Epithelial cell of esophagus (primary cell): ENCODE measurements around the gene COQ9.
"Not testable (repeated sequence)": the region's sequence is repeated elsewhere in the genome, so short reads cannot be mapped to it uniquely, and the experiment has no call there.

ENCODE experiments used
- DNase-seq: peaks from one replicate; pipeline ENCODE4 v3.0.0; 2010; ENCODE audit warnings: low read depth
- H3K4me3 ChIP-seq: 2 replicates; pipeline ENCODE4 v1.5.1; 2011; ENCODE audit warnings: mild to moderate bottlenecking, low read length, control low read depth
- CTCF ChIP-seq: IDR thresholded peaks from 2 replicates; pipeline ENCODE4 v1.5.1; 2011; ENCODE audit warnings: low read depth, mild to moderate bottlenecking, low read length, control low read depth, inconsistent platforms; ENCODE audit not compliant: insufficient read depth; ENCODE audit errors: missing control alignments

COQ9 gene

DNA sequence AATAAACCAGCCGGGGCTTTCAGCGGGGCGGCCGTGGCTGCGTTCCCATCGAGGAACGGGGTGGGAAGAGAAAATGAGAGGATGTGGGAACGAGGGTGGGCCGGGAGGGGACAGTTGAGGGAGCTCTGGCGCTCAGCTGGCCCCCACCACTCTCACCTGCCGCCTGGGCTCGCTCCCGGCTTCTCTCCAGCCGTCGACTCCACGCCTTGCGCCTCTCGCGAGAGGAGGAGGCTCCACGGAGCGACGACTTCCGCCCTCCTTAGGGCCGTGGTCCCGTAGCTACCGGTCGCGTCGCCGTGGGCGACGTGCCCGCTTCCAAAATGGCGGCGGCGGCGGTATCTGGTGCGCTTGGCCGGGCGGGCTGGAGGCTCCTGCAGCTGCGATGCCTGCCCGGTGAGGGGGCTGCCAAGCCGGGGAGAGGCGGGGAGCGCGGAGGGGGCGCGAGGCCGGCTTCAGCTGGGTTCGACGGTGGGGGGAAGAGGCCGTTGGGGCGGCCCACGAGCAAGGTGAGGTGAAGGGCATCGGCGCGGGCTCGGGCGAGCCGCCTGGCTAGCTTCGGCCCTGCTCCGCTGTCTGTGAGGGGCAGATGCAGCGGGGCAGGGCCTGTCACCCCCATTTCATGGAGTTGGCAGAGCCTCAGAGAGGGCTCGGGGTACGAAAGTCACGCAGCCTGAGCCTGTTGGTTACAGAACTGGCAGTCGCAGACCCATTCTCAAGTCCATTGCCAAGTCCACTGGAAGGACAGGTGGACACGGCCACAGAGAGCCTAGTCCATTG lies at the start of gene COQ9, which contains the start of gene CIAPIN1:
TSS of gene COQ9 (plus strand) at position 294 of the 777 bp plus-strand sequence. CDS start at position 321, 27 bp downstream.
TSS of gene CIAPIN1 (minus strand) at position 200 of the 777 bp plus-strand sequence. CDS start 6,457 bp downstream, outside the sequence.
- peak; percentile 96 for DNase-seq
- H3K4me3 ChIP-seq, result peak within 1 kb of the TSS; percentile 97
- no peak for TF ChIP-seq CTCF

DNA sequence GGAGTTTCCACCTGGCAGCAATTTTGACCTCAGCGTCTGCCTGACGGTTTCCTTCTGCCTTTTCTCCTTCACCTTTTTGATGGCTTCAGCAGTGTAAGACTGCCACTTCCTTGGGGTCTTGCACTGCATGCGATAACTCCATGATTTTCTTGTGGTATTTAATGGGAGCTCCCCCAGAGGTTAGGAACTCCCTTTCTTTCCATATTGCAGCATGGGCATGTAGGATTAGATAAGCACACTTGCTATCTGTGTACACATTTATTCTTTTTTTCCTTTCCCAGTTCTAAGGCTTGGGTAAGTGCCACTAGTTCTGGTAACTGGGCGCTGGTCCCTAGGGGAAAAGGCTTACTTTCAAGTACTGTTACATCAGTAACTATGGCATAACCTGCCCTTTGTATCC lies 49.8 kb upstream of the COQ9 start:
- DNase-seq, H3K4me3 ChIP-seq: not testable (repeated sequence)

DNA sequence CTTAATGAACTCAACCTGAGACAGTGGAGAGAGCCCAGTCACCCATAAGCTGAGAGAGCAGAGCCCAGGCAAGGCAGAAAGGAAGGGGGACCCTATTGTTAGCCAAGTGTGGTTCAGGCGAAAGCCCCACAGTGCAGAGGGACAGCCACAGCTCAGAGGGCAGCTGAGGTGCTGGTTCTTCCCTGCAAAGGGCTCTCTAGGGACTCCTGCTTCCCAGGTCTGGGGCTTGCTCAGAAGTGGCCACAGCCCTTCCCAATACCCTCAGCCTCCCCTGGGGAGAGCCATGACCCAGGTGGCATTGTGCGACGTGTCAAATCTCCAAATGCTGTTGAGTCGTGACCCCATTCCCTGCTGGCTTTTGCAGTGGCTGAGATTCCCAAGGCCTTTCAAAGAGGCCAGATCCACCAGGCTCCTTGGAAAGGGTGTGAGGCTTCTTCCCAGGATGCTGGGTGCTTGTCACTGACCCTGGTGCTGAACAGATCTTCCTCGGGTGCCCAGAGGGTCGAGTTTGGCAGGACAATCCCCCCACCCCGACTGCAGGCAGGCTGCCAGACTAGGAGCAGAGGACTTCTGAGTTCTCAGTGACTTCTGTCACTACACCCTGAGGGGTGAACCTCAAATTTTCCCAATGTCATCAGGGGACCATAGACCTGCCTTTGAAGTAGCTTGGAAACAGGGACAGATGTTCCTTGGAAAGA lies 45.2 kb upstream of the COQ9 start:
- H3K4me3 ChIP-seq, result no peak overlapping the region
- no peak for TF ChIP-seq CTCF
- no peak for DNase-seq

- TF ChIP-seq CTCF, result no peak
Observed at GRCh38 chr16:57403965-57404817, 43.1 kb upstream of the COQ9 start, which contains the start of gene CCL17. TSS of gene CCL17 (plus strand) at chr16:57404767. CDS start at chr16:57413933, 9,166 bp downstream.

GRCh38 chr16:57405097-57405496 lies 42.2 kb upstream of the COQ9 start:
- DNase-seq, result no peak
- TF ChIP-seq CTCF, result no peak
- H3K4me3 ChIP-seq, result no peak overlapping the region

More at GRCh38 chr16:57403965-57404817, 43.1 kb upstream of the COQ9 start, which contains the start of gene CCL17:
- DNase-seq, result no peak
- H3K4me3 ChIP-seq, result no peak within 1 kb of the TSS

- no peak for DNase-seq
- no peak overlapping the region for H3K4me3 ChIP-seq
- no peak for TF ChIP-seq CTCF
Observed at GRCh38 chr16:57406881-57407280, 40.4 kb upstream of the COQ9 start.
